Osteocyte (in vitro differentiated cells): ENCODE results near the gene OSER1. TPM values are rescaled to one million over a fixed set of nuclear protein-coding genes. Genes with fewer than 3 reads are reported as not detected.

ENCODE experiments used
- DNase-seq: peaks from one replicate; pipeline ENCODE4 v3.0.0; 2021; ENCODE audit warnings: mixed read lengths; ENCODE audit not compliant: unreplicated experiment; ENCODE audit errors: extremely low spot score
- H3K27ac Mint-ChIP-seq: one replicate; pipeline ENCODE4 v1.8.0; 2021; ENCODE audit warnings: mild to moderate bottlenecking, mixed read lengths; ENCODE audit not compliant: unreplicated experiment
- H3K27me3 Mint-ChIP-seq: one replicate; pipeline ENCODE4 v1.8.0; 2021; ENCODE audit warnings: mixed read lengths; ENCODE audit not compliant: unreplicated experiment
- H3K36me3 Mint-ChIP-seq: one replicate; pipeline ENCODE4 v1.8.0; 2021; ENCODE audit warnings: mixed read lengths; ENCODE audit not compliant: unreplicated experiment
- H3K4me1 Mint-ChIP-seq: one replicate; pipeline ENCODE4 v1.8.0; 2021; ENCODE audit warnings: mixed read lengths; ENCODE audit not compliant: unreplicated experiment
- H3K4me3 Mint-ChIP-seq: one replicate; pipeline ENCODE4 v1.8.0; 2021; ENCODE audit warnings: mild to moderate bottlenecking, moderate library complexity, mixed read lengths; ENCODE audit not compliant: unreplicated experiment
- H3K9me3 Mint-ChIP-seq: one replicate; pipeline ENCODE4 v1.8.0; 2021; ENCODE audit warnings: mixed read lengths; ENCODE audit not compliant: unreplicated experiment
- CTCF ChIP-seq: fragments of 200-600 bp; sonication (generic); IDR thresholded peaks from 2 replicates; pipeline ENCODE4 v1.5.0; 2021; ENCODE audit warnings: antibody characterized with exemption, mild to moderate bottlenecking, moderate library complexity
- total RNA-seq: library from RNA; stranded (reverse); gene quantifications from 2 replicates; pipeline ENCODE4 v1.2.1, GENCODE V29; 2021

Gene OSER1
- total RNA-seq, 1 donor from 2014 or later = 41.2 TPM

GRCh38 chr20:44224637-44225036 lies 14.1 kb upstream of the OSER1 start:
- Mint-ChIP-seq H3K27me3 (no peaks in the 10 kb centered on the region), H3K4me1 (peaks cover 4% of the 10 kb centered on the region), H3K4me3 (no peak overlapping the region), H3K27ac (no peak overlapping the region), H3K36me3 (peaks cover 6% of the 10 kb centered on the region), H3K9me3 (no peaks in the 10 kb centered on the region)
- DNase-seq = no peak
- TF ChIP-seq CTCF = no peak

- Mint-ChIP-seq H3K9me3 (no peaks in the 10 kb centered on the region), H3K27ac (no peak overlapping the region)
These were observed 13.2 kb upstream of the OSER1 start for GRCh38 chr20:44223721-44224120.

GRCh38 chr20:44222633-44223368 lies 12.2 kb upstream of the OSER1 start:
- no peak overlapping the region for H3K4me3 Mint-ChIP-seq
- TF ChIP-seq CTCF = no peak
- H3K9me3 Mint-ChIP-seq = no peaks in the 10 kb centered on the region
- H3K27ac Mint-ChIP-seq = no peak overlapping the region
- H3K36me3 Mint-ChIP-seq = peaks cover 9% of the 10 kb centered on the region
- DNase-seq = no peak
- H3K27me3 Mint-ChIP-seq = no peaks in the 10 kb centered on the region
- peaks cover 10% of the 10 kb centered on the region for H3K4me1 Mint-ChIP-seq

More at GRCh38 chr20:44223721-44224120, 13.2 kb upstream of the OSER1 start:
- H3K4me3 Mint-ChIP-seq = no peak overlapping the region
- H3K27me3 Mint-ChIP-seq = no peaks in the 10 kb centered on the region
- peaks cover 9% of the 10 kb centered on the region for H3K36me3 Mint-ChIP-seq
- peaks cover 9% of the 10 kb centered on the region for H3K4me1 Mint-ChIP-seq
- no peak for DNase-seq
- TF ChIP-seq CTCF = no peak

- peaks cover 9% of the 10 kb centered on the region for H3K36me3 Mint-ChIP-seq
- no peaks in the 10 kb centered on the region for H3K9me3 Mint-ChIP-seq
- no peaks in the 10 kb centered on the region for H3K27me3 Mint-ChIP-seq
- peaks cover 12% of the 10 kb centered on the region for H3K4me1 Mint-ChIP-seq
- no peak for TF ChIP-seq CTCF
- DNase-seq = no peak
- no peak overlapping the region for H3K4me3 Mint-ChIP-seq
- no peak overlapping the region for H3K27ac Mint-ChIP-seq
These were observed 11.5 kb upstream of the OSER1 start for GRCh38 chr20:44222027-44222426.

GRCh38 chr20:44221368-44221954 lies 10.9 kb upstream of the OSER1 start:
- no peak for DNase-seq
- no peaks in the 10 kb centered on the region for H3K9me3 Mint-ChIP-seq
- H3K4me3 Mint-ChIP-seq = no peak overlapping the region
- H3K27ac Mint-ChIP-seq = no peak overlapping the region
- H3K36me3 Mint-ChIP-seq = peaks cover 9% of the 10 kb centered on the region
- no peak for TF ChIP-seq CTCF
- peaks cover 12% of the 10 kb centered on the region for H3K4me1 Mint-ChIP-seq
- no peaks in the 10 kb centered on the region for H3K27me3 Mint-ChIP-seq
